ENCODE results near the gene STRIT1.
"Not testable (repeated sequence)": the region's sequence is repeated elsewhere in the genome, so short reads cannot be mapped to it uniquely, and the experiment has no call there.

STRIT1 gene

GRCh38 chr3:155282385-155283091, 10.9 kb downstream of the STRIT1 start:
- in situ Hi-C loops (cut with HindIII; ENCODE audit: low pct_ligation_motif_present, low pct_unique_long_range_greater_than_20kb, low sequenced_read_pairs): no loop called here
- no peak for DNase-seq

DNA sequence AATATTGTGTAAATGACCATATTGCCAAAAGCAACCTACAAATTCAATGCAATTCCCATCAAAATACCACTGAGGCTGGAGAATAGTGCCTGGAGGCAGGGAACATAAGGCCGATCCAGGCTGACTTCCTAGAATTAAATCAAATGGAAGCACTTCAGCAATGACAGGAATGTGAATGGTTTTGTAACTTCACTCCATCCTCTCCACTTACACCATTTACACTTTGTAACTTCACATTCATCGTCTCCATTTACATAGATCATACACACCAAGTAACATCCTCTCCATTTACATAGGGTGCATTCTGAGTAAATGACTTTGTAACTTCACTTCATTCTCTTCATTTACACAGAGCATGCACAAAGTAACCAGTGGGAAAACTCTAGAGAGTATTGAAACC, 11.6 kb downstream of the STRIT1 start:
- in situ Hi-C loops (cut with HindIII; ENCODE audit: low pct_ligation_motif_present, low pct_unique_long_range_greater_than_20kb, low sequenced_read_pairs): no loop called here
- no peak for DNase-seq

DNA sequence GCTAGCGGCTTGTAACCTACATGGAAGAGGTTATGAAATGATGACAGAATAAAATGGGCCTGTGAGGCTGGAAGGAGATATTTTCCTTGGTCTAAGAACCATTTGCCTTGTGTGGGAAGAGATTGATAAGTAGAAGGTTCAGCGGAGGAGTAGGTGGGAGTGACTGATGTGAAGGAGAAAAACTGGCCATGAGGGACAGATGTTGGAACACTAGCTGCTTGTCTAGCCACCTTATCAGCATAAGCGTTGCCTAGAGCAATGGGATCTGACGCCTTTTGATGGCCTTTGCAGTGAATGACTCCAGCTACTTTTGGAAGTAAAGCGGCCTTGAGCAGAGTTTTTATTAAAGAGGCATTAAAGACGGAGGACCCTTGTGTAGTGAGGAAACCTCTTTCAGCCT, 17.4 kb downstream of the STRIT1 start:
- in situ Hi-C loops (cut with HindIII; ENCODE audit: low pct_ligation_motif_present, low pct_unique_long_range_greater_than_20kb, low sequenced_read_pairs); DNase-seq: not testable (repeated sequence)

DNA sequence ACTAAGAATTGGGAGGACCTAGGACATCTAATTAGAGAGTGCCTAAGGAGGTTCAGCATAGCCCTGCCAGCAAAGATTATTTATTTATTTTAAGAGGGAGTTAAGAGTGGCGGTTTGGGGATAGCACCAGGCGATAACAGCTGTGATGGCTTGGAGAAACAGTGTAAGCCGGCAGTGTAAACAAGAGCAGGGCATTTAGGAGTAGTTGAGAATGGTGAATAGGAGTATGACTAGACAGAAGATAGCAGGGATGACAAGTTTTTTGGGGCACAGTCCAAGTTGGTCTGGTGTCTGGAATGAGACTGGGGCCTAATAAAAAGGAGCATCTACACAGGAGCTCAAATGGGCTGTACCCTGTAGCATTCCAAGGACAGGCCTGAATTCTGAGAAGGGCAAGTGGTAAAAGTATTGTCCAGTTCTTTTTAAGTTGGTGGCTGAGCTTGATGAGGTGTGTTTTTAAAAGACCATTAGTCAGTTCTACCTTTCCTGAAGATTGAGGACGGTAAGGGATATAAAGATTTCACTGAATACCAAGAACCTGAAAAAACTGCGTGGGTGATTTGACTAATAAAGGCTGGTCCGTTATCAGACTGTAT, 18.2 kb downstream of the STRIT1 start:
- in situ Hi-C loops (cut with HindIII; ENCODE audit: low pct_ligation_motif_present, low pct_unique_long_range_greater_than_20kb, low sequenced_read_pairs); DNase-seq: not testable (repeated sequence)

DNA sequence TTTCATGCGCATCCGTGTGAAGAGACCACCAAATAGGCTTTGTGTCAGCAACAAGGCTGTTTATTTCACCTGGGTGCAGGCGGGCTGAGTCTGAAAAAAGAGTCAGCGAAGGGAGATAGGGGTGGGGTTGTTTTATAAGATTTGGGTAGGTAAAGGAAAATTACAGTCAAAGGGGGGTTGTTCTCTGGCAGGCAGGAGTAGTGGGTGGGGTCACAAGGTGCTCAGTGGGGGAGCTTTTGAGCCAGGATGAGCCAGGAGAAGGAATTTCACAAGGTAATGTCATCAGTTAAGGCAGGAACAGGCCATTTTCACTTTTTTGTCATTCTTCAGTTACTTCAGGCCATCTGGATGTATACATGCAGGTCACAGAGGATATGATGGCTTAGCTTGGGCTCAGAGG, 19.0 kb downstream of the STRIT1 start:
- in situ Hi-C loops (cut with HindIII; ENCODE audit: low pct_ligation_motif_present, low pct_unique_long_range_greater_than_20kb, low sequenced_read_pairs); DNase-seq: not testable (repeated sequence)

DNA sequence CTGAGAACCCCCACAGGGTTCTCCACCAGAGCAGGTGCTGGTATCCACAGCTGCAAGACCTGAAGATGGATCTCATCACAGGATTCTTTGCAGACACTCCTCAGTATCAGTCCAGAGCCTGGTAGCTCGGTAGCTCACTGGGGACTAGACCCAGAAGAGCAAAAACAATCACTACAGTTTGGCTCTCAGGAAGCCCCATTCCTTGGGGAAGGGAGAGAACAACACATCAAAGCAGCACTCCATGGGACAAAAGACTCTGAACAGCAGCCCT, 22.2 kb downstream of the STRIT1 start:
- in situ Hi-C loops (cut with HindIII; ENCODE audit: low pct_ligation_motif_present, low pct_unique_long_range_greater_than_20kb, low sequenced_read_pairs): no loop called here

DNA sequence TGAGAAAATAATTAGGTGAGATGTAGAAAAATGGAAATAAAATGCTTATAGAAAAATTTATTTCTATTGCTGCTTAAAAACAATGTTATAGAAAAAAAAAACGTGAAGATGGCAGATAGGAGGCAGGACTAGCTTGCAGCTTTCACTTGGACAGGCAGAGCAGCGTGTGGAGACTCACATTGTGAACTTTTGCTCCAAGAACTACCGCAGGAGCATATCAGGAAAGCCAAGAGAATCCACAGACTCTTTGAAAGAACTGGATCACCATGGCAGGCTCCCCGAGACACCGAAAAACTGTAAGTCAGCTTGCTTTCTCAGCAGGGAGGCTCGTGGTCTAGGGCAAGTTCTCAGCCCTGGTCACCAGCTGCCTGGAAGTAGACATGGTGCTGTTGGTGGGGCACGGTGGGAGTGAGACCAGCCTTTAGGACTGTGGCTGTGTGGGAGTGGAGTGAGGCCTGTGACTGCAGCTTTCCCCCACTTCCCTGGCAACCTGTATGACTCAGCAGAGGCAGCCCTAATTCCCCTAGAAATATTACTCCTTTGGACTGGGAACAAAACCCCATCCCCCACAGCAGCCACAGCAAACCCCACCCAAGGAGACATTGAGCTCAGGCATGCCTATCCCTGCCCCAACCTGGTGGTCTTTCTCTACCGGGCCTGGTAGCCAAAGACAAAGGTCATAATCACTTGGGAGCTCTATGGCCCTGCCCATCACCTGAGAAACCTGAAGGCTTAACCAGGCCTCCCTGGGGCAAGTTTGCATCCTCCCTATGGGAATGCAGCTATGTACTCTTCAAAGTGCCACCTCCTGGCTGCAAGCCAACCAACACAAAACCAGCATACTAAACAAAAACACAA, 22.8 kb downstream of the STRIT1 start:
- DNase-seq: no peak

More for the DNA sequence above, 22.2 kb downstream of the STRIT1 start:
- DNase-seq: no peak

DNA sequence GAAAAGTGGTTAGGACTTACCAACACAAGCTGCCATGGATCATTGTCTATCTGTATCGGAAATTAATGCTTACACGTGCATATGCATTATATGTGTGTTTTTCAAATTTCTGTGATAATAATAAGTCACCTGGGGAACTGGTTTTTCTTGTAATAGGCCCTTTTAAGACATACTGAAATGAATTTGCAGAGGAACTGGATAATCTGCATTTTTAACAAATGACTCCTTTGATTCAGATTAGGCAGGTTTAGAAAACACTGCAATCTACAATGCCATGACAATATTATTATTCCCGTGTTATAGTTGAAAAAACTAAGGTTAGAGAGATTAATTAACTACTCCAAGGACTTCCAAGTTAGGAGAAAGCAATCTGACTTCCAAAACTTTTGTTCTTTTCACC, 23.4 kb downstream of the STRIT1 start:
- no peak for DNase-seq
- in situ Hi-C loops (cut with HindIII; ENCODE audit: low pct_ligation_motif_present, low pct_unique_long_range_greater_than_20kb, low sequenced_read_pairs): no loop called here

More for the DNA sequence above, 22.8 kb downstream of the STRIT1 start:
- in situ Hi-C loops (cut with HindIII; ENCODE audit: low pct_ligation_motif_present, low pct_unique_long_range_greater_than_20kb, low sequenced_read_pairs): no loop called here

- DNase-seq; in situ Hi-C loops (cut with HindIII; ENCODE audit: low pct_ligation_motif_present, low pct_unique_long_range_greater_than_20kb, low sequenced_read_pairs): not testable (repeated sequence)
These were observed 30.6 kb downstream of the STRIT1 start for GRCh38 chr3:155262855-155263254.

- in situ Hi-C loops (cut with HindIII; ENCODE audit: low pct_ligation_motif_present, low pct_unique_long_range_greater_than_20kb, low sequenced_read_pairs): no loop called here
- no peak for DNase-seq
These were observed 31.2 kb downstream of the STRIT1 start for GRCh38 chr3:155262295-155262694.

DNA sequence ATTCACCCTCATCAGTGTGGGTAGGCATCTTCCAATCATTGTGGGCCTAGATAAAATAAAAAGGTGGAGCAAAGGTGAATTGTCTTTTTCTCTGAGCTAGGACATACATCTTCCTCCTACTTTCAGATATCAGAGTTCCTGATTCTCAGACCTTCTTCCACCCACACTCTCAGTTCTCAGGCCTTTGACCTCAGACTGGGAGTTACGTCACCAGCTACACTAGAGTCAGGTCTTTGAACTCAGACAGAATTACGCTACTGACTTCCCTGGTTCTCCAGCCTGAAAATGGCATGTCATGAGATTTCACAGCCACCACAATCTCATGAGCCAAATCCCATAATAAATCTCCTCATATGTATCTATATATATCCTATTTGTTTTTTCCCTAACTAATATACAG, 39.0 kb downstream of the STRIT1 start:
- no peak for DNase-seq
- in situ Hi-C loops (cut with HindIII; ENCODE audit: low pct_ligation_motif_present, low pct_unique_long_range_greater_than_20kb, low sequenced_read_pairs): no loop called here

GRCh38 chr3:155252535-155252934, 40.9 kb downstream of the STRIT1 start:
- DNase-seq: no peak
- in situ Hi-C loops (cut with HindIII; ENCODE audit: low pct_ligation_motif_present, low pct_unique_long_range_greater_than_20kb, low sequenced_read_pairs): no loop called here

- in situ Hi-C loops (cut with HindIII; ENCODE audit: low pct_ligation_motif_present, low pct_unique_long_range_greater_than_20kb, low sequenced_read_pairs): no loop called here
- DNase-seq: no peak
These were observed 41.5 kb downstream of the STRIT1 start for GRCh38 chr3:155252021-155252420.

DNA sequence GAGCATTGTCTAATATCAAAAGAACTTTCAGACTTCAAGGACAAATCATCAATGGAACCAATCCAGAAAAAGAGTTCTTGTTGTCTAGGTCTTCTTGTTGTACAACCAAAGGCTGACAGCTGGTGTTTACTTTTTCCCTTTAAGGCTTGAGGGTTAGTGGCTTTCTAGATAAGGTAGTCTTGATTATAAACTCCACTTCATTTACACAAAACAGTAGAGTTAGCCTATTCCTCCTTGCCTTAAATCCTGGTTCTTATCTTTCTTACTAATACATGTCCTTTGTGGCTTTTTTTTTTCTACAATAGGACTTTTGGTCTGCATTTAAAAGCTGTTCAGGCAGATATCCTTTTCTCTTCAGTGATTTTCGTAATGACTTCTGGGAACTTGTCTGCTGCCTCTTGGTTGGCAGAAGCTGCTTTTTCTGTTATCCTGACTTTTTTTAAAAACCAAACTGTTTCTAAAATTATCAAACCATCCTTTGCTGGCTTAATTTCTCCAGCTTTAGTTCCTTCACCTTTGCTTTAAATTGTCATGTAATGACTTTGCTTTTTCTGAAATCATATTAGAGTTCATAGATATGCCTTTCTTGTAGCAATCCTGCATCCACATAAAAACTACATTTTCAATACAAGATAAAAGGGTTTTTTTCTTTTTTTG, 44.8 kb downstream of the STRIT1 start:
- in situ Hi-C loops (cut with HindIII; ENCODE audit: low pct_ligation_motif_present, low pct_unique_long_range_greater_than_20kb, low sequenced_read_pairs): no loop called here
- no peak for DNase-seq

GRCh38 chr3:155244699-155245098, 48.8 kb downstream of the STRIT1 start:
- no peak for DNase-seq
- in situ Hi-C loops (cut with HindIII; ENCODE audit: low pct_ligation_motif_present, low pct_unique_long_range_greater_than_20kb, low sequenced_read_pairs): no loop called here

- in situ Hi-C loops (cut with HindIII; ENCODE audit: low pct_ligation_motif_present, low pct_unique_long_range_greater_than_20kb, low sequenced_read_pairs): no loop called here
- DNase-seq: no peak
These were observed 49.3 kb downstream of the STRIT1 start for GRCh38 chr3:155244216-155244615.

DNA sequence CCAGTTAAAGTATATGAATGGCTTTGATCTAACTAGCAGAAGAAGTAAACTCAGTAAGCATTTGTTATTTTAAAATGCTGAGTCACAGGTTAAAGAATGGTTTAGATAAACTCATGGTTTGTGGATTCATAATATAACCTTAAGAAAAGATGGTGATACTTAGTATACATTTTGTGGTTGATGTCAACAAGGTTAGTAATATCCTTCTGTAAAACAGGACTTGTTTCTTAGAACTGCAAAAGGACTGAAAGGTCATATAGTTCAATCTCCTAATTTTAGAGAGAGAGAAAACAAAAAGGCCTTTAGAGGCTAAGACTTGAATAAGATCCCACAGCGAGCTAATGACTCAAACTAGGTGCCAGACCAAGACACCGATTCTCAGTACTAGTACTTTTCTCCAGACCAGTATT, 50.0 kb downstream of the STRIT1 start:
- in situ Hi-C loops (cut with HindIII; ENCODE audit: low pct_ligation_motif_present, low pct_unique_long_range_greater_than_20kb, low sequenced_read_pairs): no loop called here
- no peak for DNase-seq

GRCh38 chr3:155242342-155242741, 51.1 kb downstream of the STRIT1 start:
- in situ Hi-C loops (cut with HindIII; ENCODE audit: low pct_ligation_motif_present, low pct_unique_long_range_greater_than_20kb, low sequenced_read_pairs): no loop called here
- DNase-seq: no peak

- in situ Hi-C loops (cut with HindIII; ENCODE audit: low pct_ligation_motif_present, low pct_unique_long_range_greater_than_20kb, low sequenced_read_pairs): no loop called here
- no peak for DNase-seq
These were observed 51.9 kb downstream of the STRIT1 start for GRCh38 chr3:155241579-155241978.
